Activated CD8-positive, alpha-beta T cell treated with anti-CD3 and anti-CD28 coated beads for 36 hours (primary cell): Measurements from ENCODE around the gene IFFO2. TPM values are rescaled to one million over a fixed set of nuclear protein-coding genes. Genes with fewer than 3 reads are reported as not detected.
A peak's percentile ranks its signal among the peaks of the same experiment; 100 is the strongest.

Source experiments
- ATAC-seq: fragments of 200-7000 bp; cut with Tn5 transposase; one replicate; pipeline ENCODE4 v1.10.0; 2021; ENCODE audit warnings: mild to moderate bottlenecking, moderate library complexity
- CTCF ChIA-PET: fragments of 350-600 bp; sonication (Branson Sonifier 250); formaldehyde crosslinking; loops from one replicate; lab custom pipeline; 2021; ENCODE audit warnings: antibody characterized with exemption; lab: Charles Lee
- POLR2A ChIA-PET: fragments of 350-600 bp; sonication (Branson Sonifier 250); formaldehyde crosslinking; loops from one replicate; lab custom pipeline; 2021; ENCODE audit warnings: antibody characterized with exemption; lab: Charles Lee
- DNase-seq: peaks from one replicate; pipeline ENCODE4 v3.0.0-alpha.2; 2020
- H3K27ac Mint-ChIP-seq: one replicate; pipeline ENCODE4 v1.8.0; 2021; ENCODE audit warnings: mild to moderate bottlenecking, mixed read lengths
- H3K27me3 Mint-ChIP-seq: one replicate; pipeline ENCODE4 v1.8.0; 2021; ENCODE audit warnings: mixed read lengths
- H3K36me3 Mint-ChIP-seq: one replicate; pipeline ENCODE4 v1.8.0; 2021; ENCODE audit warnings: low read depth, mixed read lengths
- H3K4me1 Mint-ChIP-seq: one replicate; pipeline ENCODE4 v1.8.0; 2021; ENCODE audit warnings: low read depth, mixed read lengths
- H3K4me3 Mint-ChIP-seq: one replicate; pipeline ENCODE4 v1.8.0; 2021; ENCODE audit warnings: mild to moderate bottlenecking, moderate library complexity, mixed read lengths
- H3K9me3 Mint-ChIP-seq: one replicate; pipeline ENCODE4 v1.8.0; 2021; ENCODE audit warnings: mixed read lengths
- intact Hi-C: fragments of 100-400 bp; cut with micrococcal nuclease; formaldehyde crosslinking; loops from one replicate; pipeline ENCODE4 v1.10.0; 2022
- total RNA-seq, 2 experiments: library from RNA; stranded (reverse); gene quantifications; one replicate each; pipeline ENCODE4 v1.2.3, GENCODE V29; 2021
- TF ChIP-seq, protein P1 (sequence below): fragments of 200-600 bp; IDR thresholded peaks from one replicate; pipeline ENCODE4 v1.8.0; 2022; ENCODE audit warnings: antibody characterized with exemption, mild to moderate bottlenecking

Gene IFFO2
- total RNA-seq, 2 experiments from 2014 or later: 23.7 to 26.4 TPM

- Mint-ChIP-seq H3K4me3 (no peak overlapping the region), H3K27me3 (no peaks in the 10 kb centered on the region), H3K9me3 (no peaks in the 10 kb centered on the region), H3K27ac (no peak overlapping the region), H3K36me3 (no peaks in the 10 kb centered on the region), H3K4me1 (no peaks in the 10 kb centered on the region)
- POLR2A ChIA-PET: no interaction called here
- CTCF ChIA-PET: interaction anchor here (0.7 to 4.3 kb wide), 19 partner anchors 8 to 294 kb away, joined by 3 to 35 read pairs (median 4); partner anchors contain the start of gene ALDH4A1
- ATAC-seq (no peak), DNase-seq (no peak)
- TF ChIP-seq, protein P1, sequence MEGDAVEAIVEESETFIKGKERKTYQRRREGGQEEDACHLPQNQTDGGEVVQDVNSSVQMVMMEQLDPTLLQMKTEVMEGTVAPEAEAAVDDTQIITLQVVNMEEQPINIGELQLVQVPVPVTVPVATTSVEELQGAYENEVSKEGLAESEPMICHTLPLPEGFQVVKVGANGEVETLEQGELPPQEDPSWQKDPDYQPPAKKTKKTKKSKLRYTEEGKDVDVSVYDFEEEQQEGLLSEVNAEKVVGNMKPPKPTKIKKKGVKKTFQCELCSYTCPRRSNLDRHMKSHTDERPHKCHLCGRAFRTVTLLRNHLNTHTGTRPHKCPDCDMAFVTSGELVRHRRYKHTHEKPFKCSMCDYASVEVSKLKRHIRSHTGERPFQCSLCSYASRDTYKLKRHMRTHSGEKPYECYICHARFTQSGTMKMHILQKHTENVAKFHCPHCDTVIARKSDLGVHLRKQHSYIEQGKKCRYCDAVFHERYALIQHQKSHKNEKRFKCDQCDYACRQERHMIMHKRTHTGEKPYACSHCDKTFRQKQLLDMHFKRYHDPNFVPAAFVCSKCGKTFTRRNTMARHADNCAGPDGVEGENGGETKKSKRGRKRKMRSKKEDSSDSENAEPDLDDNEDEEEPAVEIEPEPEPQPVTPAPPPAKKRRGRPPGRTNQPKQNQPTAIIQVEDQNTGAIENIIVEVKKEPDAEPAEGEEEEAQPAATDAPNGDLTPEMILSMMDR: no peak
- intact Hi-C loops: no loop called here
Measured at GRCh38 chr1:18875796-18876128, 80.7 kb downstream of the IFFO2 start.

- H3K9me3 Mint-ChIP-seq: no peaks in the 10 kb centered on the region
Measured at GRCh38 chr1:18875107-18875795, 81.2 kb downstream of the IFFO2 start.

GRCh38 chr1:18874600-18874999 lies 81.9 kb downstream of the IFFO2 start:
- CTCF ChIA-PET: interaction anchor here (0.6 to 4.3 kb wide), 11 partner anchors 9 to 277 kb away, joined by 3 to 35 read pairs (median 4); no protein-coding TSS in a partner anchor
- intact Hi-C loops: no loop called here
- ATAC-seq (no peak), DNase-seq (no peak)
- Mint-ChIP-seq H3K36me3 (no peaks in the 10 kb centered on the region), H3K9me3 (no peaks in the 10 kb centered on the region), H3K27me3 (no peaks in the 10 kb centered on the region), H3K4me3 (no peak overlapping the region), H3K4me1 (no peaks in the 10 kb centered on the region), H3K27ac (no peak overlapping the region)
- POLR2A ChIA-PET: no interaction called here
- TF ChIP-seq, protein P1: no peak

More at GRCh38 chr1:18875107-18875795, 81.2 kb downstream of the IFFO2 start:
- ATAC-seq (peak; percentile 92), DNase-seq (peak; percentile 87)
- Mint-ChIP-seq H3K4me3 (no peak overlapping the region), H3K27me3 (no peaks in the 10 kb centered on the region), H3K4me1 (no peaks in the 10 kb centered on the region), H3K36me3 (no peaks in the 10 kb centered on the region), H3K27ac (no peak overlapping the region)
- POLR2A ChIA-PET: no interaction called here
- intact Hi-C loops: no loop called here
- TF ChIP-seq, protein P1: peak; percentile 86
- CTCF ChIA-PET: interaction anchor here (0.7 to 4.3 kb wide), 19 partner anchors 9 to 293 kb away, joined by 3 to 35 read pairs (median 4); partner anchors contain the start of gene ALDH4A1

GRCh38 chr1:18874036-18874435 lies 82.4 kb downstream of the IFFO2 start:
- intact Hi-C loops: no loop called here
- Mint-ChIP-seq H3K9me3 (no peaks in the 10 kb centered on the region), H3K4me1 (no peaks in the 10 kb centered on the region), H3K27me3 (no peaks in the 10 kb centered on the region), H3K36me3 (no peaks in the 10 kb centered on the region), H3K4me3 (no peak overlapping the region), H3K27ac (no peak overlapping the region)
- TF ChIP-seq, protein P1: no peak
- DNase-seq (no peak), ATAC-seq (no peak)
- CTCF ChIA-PET: interaction anchor here (0.6 to 4.3 kb wide), 8 partner anchors 10 to 277 kb away, joined by 3 to 35 read pairs (median 5); no protein-coding TSS in a partner anchor
- POLR2A ChIA-PET: interaction anchor here (0.7 kb wide), 1 partner anchor 138 kb away, joined by 3 read pairs; no protein-coding TSS in a partner anchor

- POLR2A ChIA-PET: no interaction called here
- CTCF ChIA-PET: interaction anchor here (4.3 kb wide), 1 partner anchor 12 kb away, joined by 35 read pairs; no protein-coding TSS in a partner anchor
- DNase-seq: no peak
- Mint-ChIP-seq H3K9me3 (no peaks in the 10 kb centered on the region), H3K36me3 (no peaks in the 10 kb centered on the region), H3K27me3 (peaks cover 1% of the 10 kb centered on the region), H3K4me1 (no peaks in the 10 kb centered on the region), H3K4me3 (no peak overlapping the region), H3K27ac (no peak overlapping the region)
- intact Hi-C loops: no loop called here
- ATAC-seq: no peak
- TF ChIP-seq, protein P1: no peak
Measured at GRCh38 chr1:18872071-18872611, 84.3 kb downstream of the IFFO2 start.
